IPS-18a (cell line): Measurements from ENCODE around the gene GMNC.

Experiments used
- H3K27ac ChIP-seq: one replicate; pipeline ENCODE4 v1.5.1; 2013; ENCODE audit warnings: low read length
- H3K27me3 ChIP-seq: one replicate; pipeline ENCODE4 v1.6.1; 2013; ENCODE audit warnings: mild to moderate bottlenecking, low read length; ENCODE audit not compliant: control insufficient read depth, insufficient read depth
- H3K36me3 ChIP-seq: one replicate; pipeline ENCODE4 v1.6.1; 2013; ENCODE audit warnings: low read depth, low read length; ENCODE audit not compliant: control insufficient read depth
- H3K4me1 ChIP-seq: one replicate; pipeline ENCODE4 v1.6.1; 2013; ENCODE audit warnings: low read depth, low read length; ENCODE audit not compliant: control insufficient read depth
- H3K4me3 ChIP-seq: one replicate; pipeline ENCODE4 v1.5.1; 2013; ENCODE audit warnings: low read length
- H3K9ac ChIP-seq: one replicate; pipeline ENCODE4 v1.6.1; 2013; ENCODE audit warnings: mild to moderate bottlenecking, low read length, moderate library complexity
- H3K9me3 ChIP-seq: one replicate; pipeline ENCODE4 v1.6.1; 2013; ENCODE audit warnings: low read depth, low read length; ENCODE audit not compliant: control insufficient read depth

The GMNC gene

GRCh38 chr3:190848870-190849269, 13.6 kb downstream of the GMNC start:
- Histone ChIP-seq H3K4me1 (no peaks in the 10 kb centered on the region), H3K9ac (no peak overlapping the region), H3K4me3 (no peak overlapping the region), H3K27ac (no peak overlapping the region), H3K9me3 (no peaks in the 10 kb centered on the region), H3K36me3 (no peaks in the 10 kb centered on the region), H3K27me3 (peaks cover 5% of the 10 kb centered on the region)

DNA sequence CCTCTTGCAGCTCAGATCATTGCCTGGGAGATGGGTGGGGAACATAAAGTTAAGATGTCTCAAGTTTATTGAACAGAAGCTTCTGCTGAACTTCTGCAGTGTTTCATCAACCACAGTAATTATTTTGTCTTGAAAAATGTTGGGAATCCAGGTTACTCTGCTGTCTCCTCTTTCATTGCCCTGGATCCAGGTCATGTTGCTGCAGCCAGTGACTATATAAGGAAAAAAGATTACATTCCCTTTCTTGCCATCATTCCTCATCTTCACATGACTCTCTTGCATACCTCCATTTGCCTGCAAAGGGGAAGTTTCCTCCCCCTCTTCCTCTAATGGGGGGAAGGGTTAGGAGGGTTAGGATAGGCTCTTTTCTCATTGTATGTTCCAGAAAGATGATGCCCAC, 15.1 kb downstream of the GMNC start:
- Histone ChIP-seq H3K27me3 (no peaks in the 10 kb centered on the region), H3K4me3 (no peak overlapping the region), H3K9ac (no peak overlapping the region), H3K36me3 (no peaks in the 10 kb centered on the region), H3K4me1 (no peaks in the 10 kb centered on the region), H3K9me3 (no peaks in the 10 kb centered on the region), H3K27ac (no peak overlapping the region)

DNA sequence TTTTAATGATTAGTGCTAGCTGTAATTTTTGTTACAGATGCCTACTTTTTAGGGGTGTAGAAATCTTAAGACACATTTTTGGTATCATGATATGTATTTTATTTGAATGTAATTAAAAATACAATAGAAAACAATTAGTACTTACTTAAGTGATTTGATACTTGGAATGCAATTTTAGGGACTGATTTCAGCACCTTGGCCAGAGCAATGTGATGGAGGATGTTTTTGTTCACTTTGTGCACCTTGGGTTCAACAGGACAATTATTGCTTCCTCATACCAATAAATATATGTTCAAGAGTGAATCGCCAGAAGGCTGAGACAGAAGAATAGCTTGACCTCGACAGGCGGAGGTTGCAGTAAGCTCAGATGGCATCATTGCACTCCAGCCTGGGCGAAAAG, 22.3 kb downstream of the GMNC start:
- Histone ChIP-seq H3K27ac (no peak overlapping the region), H3K27me3 (no peaks in the 10 kb centered on the region), H3K4me3 (no peak overlapping the region), H3K36me3 (no peaks in the 10 kb centered on the region), H3K9me3 (no peaks in the 10 kb centered on the region), H3K9ac (no peak overlapping the region), H3K4me1 (no peaks in the 10 kb centered on the region)

- H3K36me3 ChIP-seq: no peaks in the 10 kb centered on the region
- no peaks in the 10 kb centered on the region for H3K9me3 ChIP-seq
- H3K27ac ChIP-seq: no peak overlapping the region
- no peak overlapping the region for H3K4me3 ChIP-seq
- no peak overlapping the region for H3K9ac ChIP-seq
- no peaks in the 10 kb centered on the region for H3K27me3 ChIP-seq
- no peaks in the 10 kb centered on the region for H3K4me1 ChIP-seq
These were observed 31.3 kb downstream of the GMNC start for GRCh38 chr3:190831225-190831624.

- Histone ChIP-seq H3K36me3 (no peaks in the 10 kb centered on the region), H3K9ac (no peak overlapping the region), H3K27ac (no peak overlapping the region), H3K9me3 (no peaks in the 10 kb centered on the region), H3K4me1 (no peaks in the 10 kb centered on the region), H3K4me3 (no peak overlapping the region), H3K27me3 (no peaks in the 10 kb centered on the region)
These were observed 32.5 kb downstream of the GMNC start for GRCh38 chr3:190830031-190830430.

- Histone ChIP-seq H3K36me3 (no peaks in the 10 kb centered on the region), H3K4me1 (no peaks in the 10 kb centered on the region), H3K4me3 (no peak overlapping the region), H3K9me3 (no peaks in the 10 kb centered on the region), H3K9ac (no peak overlapping the region), H3K27ac (no peak overlapping the region), H3K27me3 (no peaks in the 10 kb centered on the region)
These were observed 36.5 kb downstream of the GMNC start for GRCh38 chr3:190826018-190826417.

DNA sequence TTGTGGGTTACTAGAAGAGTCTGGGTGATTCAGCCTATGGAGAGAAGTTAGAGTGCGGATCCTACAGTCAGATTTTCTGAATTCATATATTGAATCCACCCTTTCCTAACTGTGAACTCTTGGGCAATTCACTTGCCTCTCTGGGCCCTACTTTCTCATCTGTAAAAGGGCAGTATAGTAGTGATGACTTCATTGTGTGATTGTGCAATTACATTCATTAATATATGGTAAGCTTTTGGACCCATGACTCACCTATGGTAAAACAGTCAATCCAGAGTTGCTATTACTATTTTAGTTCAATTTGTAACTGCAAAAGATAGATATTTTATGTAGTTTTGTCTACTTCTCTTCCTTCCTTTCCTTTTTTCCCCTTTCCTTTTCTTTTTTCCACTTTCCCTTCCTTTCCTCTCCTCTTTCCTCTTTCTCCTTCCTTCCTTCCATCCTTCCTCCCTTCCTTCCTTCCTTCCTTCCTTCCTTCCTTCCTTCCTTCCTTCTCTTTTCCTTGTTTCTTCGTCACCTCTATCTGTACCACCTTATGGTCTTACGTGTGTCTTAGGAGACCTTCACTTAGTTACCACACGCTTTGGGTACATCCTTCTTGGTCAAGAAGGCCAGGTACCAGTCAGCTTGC, 37.0 kb downstream of the GMNC start:
- no peak overlapping the region for H3K4me3 ChIP-seq
- H3K9me3 ChIP-seq: no peaks in the 10 kb centered on the region
- no peak overlapping the region for H3K27ac ChIP-seq
- no peaks in the 10 kb centered on the region for H3K4me1 ChIP-seq
- no peaks in the 10 kb centered on the region for H3K27me3 ChIP-seq
- no peaks in the 10 kb centered on the region for H3K36me3 ChIP-seq
- no peak overlapping the region for H3K9ac ChIP-seq

GRCh38 chr3:190811775-190812480, 50.6 kb downstream of the GMNC start:
- Histone ChIP-seq H3K4me3 (no peak overlapping the region), H3K27ac (no peak overlapping the region), H3K4me1 (no peaks in the 10 kb centered on the region), H3K9ac (no peak overlapping the region), H3K36me3 (no peaks in the 10 kb centered on the region), H3K9me3 (no peaks in the 10 kb centered on the region), H3K27me3 (no peaks in the 10 kb centered on the region)

GRCh38 chr3:190810957-190811356, 51.5 kb downstream of the GMNC start:
- no peak overlapping the region for H3K27ac ChIP-seq
- no peaks in the 10 kb centered on the region for H3K36me3 ChIP-seq
- H3K9ac ChIP-seq: no peak overlapping the region
- H3K27me3 ChIP-seq: no peaks in the 10 kb centered on the region
- no peak overlapping the region for H3K4me3 ChIP-seq
- no peaks in the 10 kb centered on the region for H3K4me1 ChIP-seq
- no peaks in the 10 kb centered on the region for H3K9me3 ChIP-seq

- Histone ChIP-seq H3K27ac (no peak overlapping the region), H3K4me3 (no peak overlapping the region), H3K4me1 (no peaks in the 10 kb centered on the region), H3K9ac (no peak overlapping the region), H3K27me3 (no peaks in the 10 kb centered on the region), H3K9me3 (no peaks in the 10 kb centered on the region), H3K36me3 (no peaks in the 10 kb centered on the region)
These were observed 53.1 kb downstream of the GMNC start for GRCh38 chr3:190809351-190809750.

DNA sequence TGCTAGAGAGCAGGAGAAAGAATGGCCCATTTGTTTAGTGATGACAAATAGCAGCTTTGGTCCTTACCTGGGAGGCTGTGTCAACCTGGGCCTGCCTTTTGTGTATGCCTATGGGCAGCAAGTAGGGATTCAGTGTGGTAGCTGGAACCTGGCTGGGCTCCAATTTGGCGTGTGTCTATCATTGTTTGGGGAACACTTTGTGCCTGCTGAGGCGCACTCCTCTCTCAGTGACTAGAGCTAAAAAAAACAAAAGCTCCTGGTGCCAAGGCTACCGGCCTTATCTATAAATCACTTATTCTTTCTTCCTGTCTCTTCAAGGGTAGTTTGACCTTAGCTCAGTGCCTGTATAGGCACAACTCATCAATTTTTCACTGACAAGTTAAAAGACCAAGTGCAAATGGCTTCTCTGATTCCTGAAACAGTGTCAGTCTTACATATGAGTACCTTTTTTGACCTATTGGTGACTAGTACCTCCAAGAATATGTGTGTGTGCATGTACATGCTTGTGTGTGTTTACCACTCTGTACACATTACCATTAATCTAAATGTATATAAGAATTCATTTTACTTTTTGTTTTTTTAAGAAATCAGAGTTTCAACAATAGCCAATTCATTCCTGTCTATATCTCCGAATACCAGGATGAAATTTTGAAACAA, 54.6 kb downstream of the GMNC start:
- H3K9me3 ChIP-seq: no peaks in the 10 kb centered on the region
- no peaks in the 10 kb centered on the region for H3K27me3 ChIP-seq
- no peak overlapping the region for H3K27ac ChIP-seq
- no peak overlapping the region for H3K9ac ChIP-seq
- no peaks in the 10 kb centered on the region for H3K4me1 ChIP-seq
- no peaks in the 10 kb centered on the region for H3K36me3 ChIP-seq
- H3K4me3 ChIP-seq: no peak overlapping the region
